ENCODE data around the gene AMZ1. TPM values are rescaled to one million over a fixed set of nuclear protein-coding genes. Genes with fewer than 3 reads are reported as not detected.

Gene AMZ1, protein sequence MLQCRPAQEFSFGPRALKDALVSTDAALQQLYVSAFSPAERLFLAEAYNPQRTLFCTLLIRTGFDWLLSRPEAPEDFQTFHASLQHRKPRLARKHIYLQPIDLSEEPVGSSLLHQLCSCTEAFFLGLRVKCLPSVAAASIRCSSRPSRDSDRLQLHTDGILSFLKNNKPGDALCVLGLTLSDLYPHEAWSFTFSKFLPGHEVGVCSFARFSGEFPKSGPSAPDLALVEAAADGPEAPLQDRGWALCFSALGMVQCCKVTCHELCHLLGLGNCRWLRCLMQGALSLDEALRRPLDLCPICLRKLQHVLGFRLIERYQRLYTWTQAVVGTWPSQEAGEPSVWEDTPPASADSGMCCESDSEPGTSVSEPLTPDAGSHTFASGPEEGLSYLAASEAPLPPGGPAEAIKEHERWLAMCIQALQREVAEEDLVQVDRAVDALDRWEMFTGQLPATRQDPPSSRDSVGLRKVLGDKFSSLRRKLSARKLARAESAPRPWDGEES
- total RNA-seq (2013; cell fraction: nucleolus; rRNA removed), result 5.4 and 6.5 TPM in 2 replicates
- total RNA-seq (2014; rRNA removed), result 0.62 and 1.1 TPM in 2 replicates
- total RNA-seq (2014; rRNA removed; fragmentation: Illumina TruSeq; extraction: Trizol), result 0.60 and 0.67 TPM in 2 replicates
- total RNA-seq (2021), result 1.2 and 1.4 TPM in 2 replicates
- polyA plus RNA-seq (2011; ENCODE audit: low read depth), result 0.16 TPM
- 0.95 TPM in 2 replicates for polyA plus RNA-seq (2011; rRNA removed)
- 1.1 and 1.5 TPM in 2 replicates for polyA plus RNA-seq (2011; cell fraction: cytosol; rRNA removed)
- polyA plus RNA-seq (2011; cell fraction: nucleus; rRNA removed), result 3.1 and 4.2 TPM in 2 replicates
- 0.30 and 0.52 TPM in 2 replicates for polyA plus RNA-seq (2012)
- 0.33 and 0.59 TPM in 2 replicates for polyA plus RNA-seq (2014; fragmentation: Illumina TruSeq; extraction: Trizol)
- polyA plus RNA-seq (2014; fragmentation: Nextera tagmentation; extraction: Ambion mirVana), result under 1 TPM; 0.02 to 0.11 TPM
- 0.72 and 0.77 TPM in 2 replicates for polyA plus RNA-seq (2014; rRNA removed)
- polyA plus RNA-seq (2016; fragmentation: Nextera tagmentation; extraction: Ambion mirVana), result 1 to 10 TPM; 1.5 to 2.0 TPM
- 2.6 and 4.7 TPM in 2 replicates for polyA minus RNA-seq (2011; rRNA and poly(A)+ RNA removed)
- polyA minus RNA-seq (2011; cell fraction: cytosol; rRNA and poly(A)+ RNA removed), result 0.67 and 1.5 TPM in 2 replicates
- 2.2 and 5.6 TPM in 2 replicates for polyA minus RNA-seq (2011; cell fraction: nucleus; rRNA and poly(A)+ RNA removed)
- percentile 42 among the genes with signal in this experiment for Bru-seq, nascent RNA
- BruChase-seq, experiment 1, labeled RNA remaining after a 6-hour chase, result percentile 41 among the genes with signal in this experiment
- BruChase-seq, experiment 2, labeled RNA remaining after a 2-hour chase, result percentile 40 among the genes with signal in this experiment
- long read RNA-seq, experiment 1, partial matches to known transcripts, result 1 of 6 reads
- long read RNA-seq, experiment 1, other reads (novel, unspliced or antisense), result 5 of 6 reads
- long read RNA-seq, experiment 2, partial matches to known transcripts, result 0 of 6 reads
- long read RNA-seq, experiment 2, other reads (novel, unspliced or antisense), result 6 of 6 reads

DNA sequence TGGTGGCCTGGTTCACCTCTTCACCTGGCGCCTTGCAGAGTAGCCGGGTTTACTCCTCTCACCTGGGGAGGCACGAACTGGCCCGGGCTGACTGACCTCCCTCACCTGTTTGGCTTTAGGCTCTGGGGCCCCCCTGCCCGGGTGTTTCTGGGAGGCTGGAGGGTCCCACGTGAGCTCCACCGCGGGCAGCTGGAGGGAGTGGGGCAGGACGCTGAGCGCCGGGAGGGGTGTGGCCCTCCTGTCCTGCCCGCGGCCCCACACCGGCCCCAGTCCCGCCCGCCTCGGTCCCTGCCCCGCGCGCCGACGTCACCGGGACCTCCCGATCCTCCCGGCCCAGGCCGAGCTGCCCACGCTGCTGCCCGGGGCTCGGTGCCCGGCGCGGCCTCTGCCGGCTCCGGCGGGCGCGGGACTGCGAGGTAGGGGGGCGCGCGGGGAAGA lies at the start of gene AMZ1:
AMZ1 (plus strand) TSS at position 322 of the 438 bp plus-strand sequence. CDS start 12,250 bp downstream, outside the sequence.
- H3K27ac ChIP-seq (ENCODE audit: control insufficient read depth, insufficient read depth), result 0 out of 2 replicates have a peak within 1 kb of the TSS, but pooled peaks have one; percentile 10
- RAD21 ChIA-PET (ENCODE audit: unreplicated experiment), result interaction anchor here (2.6 to 2.8 kb wide), 2 partner anchors 22 kb away, joined by 6 to 31 read pairs; no protein-coding TSS in a partner anchor
- no peaks in the 10 kb centered on the region for H3K79me2 ChIP-seq (ENCODE audit: control insufficient read depth, insufficient read depth, low read length)
- H3K36me3 ChIP-seq (ENCODE audit: control insufficient read depth in 2 of 2, insufficient read depth in 2 of 2, low read length in 1 of 2), result no peaks in the 10 kb centered on the region
- peak within 1 kb of the TSS; percentile 99 for H3K4me2 ChIP-seq (ENCODE audit: control insufficient read depth, insufficient read depth)
- TF ChIP-seq SIN3A (IDR thresholded peaks at IDR 0.05; ENCODE audit: low read depth, low read length) (no peak), ZNF207 (IDR thresholded peaks at IDR 0.05; ENCODE audit: borderline replicate concordance) (no peak), RAD51 (IDR thresholded peaks at IDR 0.05) (no peak), BHLHE40 (IDR thresholded peaks at IDR 0.05; ENCODE audit: borderline replicate concordance in 1 of 2, low read depth in 2 of 2, low read length in 1 of 2) (peak in 1 of 2 experiments; percentile 14; a peak in 1 of 4 replicates)
- no TSS peak for BruUV-seq (replicated peaks)
- POLR2A ChIA-PET, result interaction anchor here (2.8 kb wide), 1 partner anchor 22 kb away, joined by 17 read pairs; no protein-coding TSS in a partner anchor
- 11% methylated on average over 17 of the region's 41 CpGs for WGBS (ENCODE audit: insufficient coverage, insufficient replicate concordance, low lambda C conversion rate, missing lambda C conversion rate)
- SMC1A ChIA-PET (ENCODE audit: uncharacterized antibody, unreplicated experiment), result interaction anchor here (5.8 kb wide), 2 partner anchors 11 to 22 kb away, joined by 41 to 49 read pairs; no protein-coding TSS in a partner anchor
- intact Hi-C loops (cut with micrococcal nuclease; ENCODE audit: unreplicated experiment), result no loop called here
- in situ Hi-C loops (cut with MboI), result no loop called here
- FAIRE-seq (no peak), DNase-seq (ENCODE audit: low read depth, low spot score) (no peak), ATAC-seq (peak; percentile 26)
- peaks cover 3 to 7% of the 10 kb centered on the region in 2 experiments; a peak in 3 of 4 replicates for H3K27me3 ChIP-seq (replicated peaks in 1 of 2; ENCODE audit: control insufficient read depth in 2 of 2, insufficient read depth in 2 of 2, low read length in 1 of 2)
- CTCF ChIA-PET, result interaction anchor here (3.2 kb wide), 1 partner anchor 22 kb away, joined by 17 read pairs; no protein-coding TSS in a partner anchor
- peaks cover 27% of the 10 kb centered on the region for H3K4me1 ChIP-seq (ENCODE audit: control insufficient read depth, insufficient read depth, low read length)
- H3K9me3 ChIP-seq (replicated peaks; ENCODE audit: control insufficient read depth, insufficient read depth, low read length), result no peaks in the 10 kb centered on the region
- no peak within 1 kb of the TSS; the same call in 1 of the 2 replicates for H3K9ac ChIP-seq (ENCODE audit: control insufficient read depth, insufficient read depth, low read length)
- peak within 1 kb of the TSS; percentile 23; the same call in 1 of the 2 replicates for H3K4me3 ChIP-seq
- H2AFZ ChIP-seq (ENCODE audit: control insufficient read depth, low read depth, low read length), result 0 out of 2 replicates have a peak within 1 kb of the TSS, but pooled peaks have one; percentile 12
- no peaks in the 10 kb centered on the region; the same call in 1 of the 2 replicates for H4K20me1 ChIP-seq (ENCODE audit: control insufficient read depth, insufficient read depth)

Measured in GM12878 (cell line).